Kidney epithelial cell (primary cell): ENCODE data around the gene ERC2. TPM values are rescaled to one million over a fixed set of nuclear protein-coding genes. Genes with fewer than 3 reads are reported as not detected.

ENCODE experiments used
- DNase-seq: peaks from one replicate; pipeline ENCODE4 v3.0.0-alpha.2; 2010; ENCODE audit warnings: low read depth
- H3K27me3 ChIP-seq: 2 replicates; pipeline ENCODE4 v1.6.0; 2011; ENCODE audit warnings: low read length; ENCODE audit not compliant: control insufficient read depth, insufficient read depth
- H3K36me3 ChIP-seq: 2 replicates; pipeline ENCODE4 v1.5.1; 2011; ENCODE audit warnings: low read length; ENCODE audit not compliant: control insufficient read depth, insufficient read depth
- H3K4me3 ChIP-seq: 2 replicates; pipeline ENCODE4 v1.5.1; 2011; ENCODE audit warnings: low read depth, mild to moderate bottlenecking, control low read depth, low read length
- total RNA-seq: library from RNA; depleted of rRNA; stranded (reverse); fragments of >200 nt; gene quantifications from 2 replicates; pipeline ENCODE4 v1.2.3, GENCODE V29; 2015
- TF ChIP-seq, protein P1 (sequence below): IDR thresholded peaks from 2 replicates; pipeline ENCODE4 v1.5.1; 2011; ENCODE audit warnings: mild to moderate bottlenecking, moderate library complexity, low read length, control low read depth, inconsistent platforms; ENCODE audit not compliant: insufficient read depth, poor library complexity, severe bottlenecking

Gene ERC2
- total RNA-seq, 1 donor from 2014 or later, result 17.0 TPM

DNA sequence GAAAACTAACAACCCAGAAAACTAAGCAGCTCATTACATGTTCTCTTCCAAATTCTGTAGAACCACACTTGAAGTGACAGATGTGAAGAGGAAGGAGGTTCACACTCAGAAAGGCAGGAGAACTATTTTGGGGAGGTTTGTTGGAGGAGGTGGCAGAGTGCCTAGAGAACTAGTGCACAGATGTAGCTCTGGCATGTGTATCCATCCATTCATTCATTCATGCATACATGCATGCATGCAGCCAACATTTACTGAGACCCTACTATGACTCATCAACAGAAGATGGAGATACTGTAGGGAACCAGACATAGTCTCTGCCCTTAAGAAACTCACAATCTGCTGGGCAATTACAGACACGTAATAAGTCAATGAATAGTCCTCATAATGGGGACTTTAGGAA, 116.7 kb downstream of the ERC2 start:
- no peak overlapping the region for H3K4me3 ChIP-seq
- H3K36me3 ChIP-seq, result no peaks in the 10 kb centered on the region
- DNase-seq, result no peak
- H3K27me3 ChIP-seq, result no peaks in the 10 kb centered on the region
- TF ChIP-seq, protein P1, sequence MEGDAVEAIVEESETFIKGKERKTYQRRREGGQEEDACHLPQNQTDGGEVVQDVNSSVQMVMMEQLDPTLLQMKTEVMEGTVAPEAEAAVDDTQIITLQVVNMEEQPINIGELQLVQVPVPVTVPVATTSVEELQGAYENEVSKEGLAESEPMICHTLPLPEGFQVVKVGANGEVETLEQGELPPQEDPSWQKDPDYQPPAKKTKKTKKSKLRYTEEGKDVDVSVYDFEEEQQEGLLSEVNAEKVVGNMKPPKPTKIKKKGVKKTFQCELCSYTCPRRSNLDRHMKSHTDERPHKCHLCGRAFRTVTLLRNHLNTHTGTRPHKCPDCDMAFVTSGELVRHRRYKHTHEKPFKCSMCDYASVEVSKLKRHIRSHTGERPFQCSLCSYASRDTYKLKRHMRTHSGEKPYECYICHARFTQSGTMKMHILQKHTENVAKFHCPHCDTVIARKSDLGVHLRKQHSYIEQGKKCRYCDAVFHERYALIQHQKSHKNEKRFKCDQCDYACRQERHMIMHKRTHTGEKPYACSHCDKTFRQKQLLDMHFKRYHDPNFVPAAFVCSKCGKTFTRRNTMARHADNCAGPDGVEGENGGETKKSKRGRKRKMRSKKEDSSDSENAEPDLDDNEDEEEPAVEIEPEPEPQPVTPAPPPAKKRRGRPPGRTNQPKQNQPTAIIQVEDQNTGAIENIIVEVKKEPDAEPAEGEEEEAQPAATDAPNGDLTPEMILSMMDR, result no peak

DNA sequence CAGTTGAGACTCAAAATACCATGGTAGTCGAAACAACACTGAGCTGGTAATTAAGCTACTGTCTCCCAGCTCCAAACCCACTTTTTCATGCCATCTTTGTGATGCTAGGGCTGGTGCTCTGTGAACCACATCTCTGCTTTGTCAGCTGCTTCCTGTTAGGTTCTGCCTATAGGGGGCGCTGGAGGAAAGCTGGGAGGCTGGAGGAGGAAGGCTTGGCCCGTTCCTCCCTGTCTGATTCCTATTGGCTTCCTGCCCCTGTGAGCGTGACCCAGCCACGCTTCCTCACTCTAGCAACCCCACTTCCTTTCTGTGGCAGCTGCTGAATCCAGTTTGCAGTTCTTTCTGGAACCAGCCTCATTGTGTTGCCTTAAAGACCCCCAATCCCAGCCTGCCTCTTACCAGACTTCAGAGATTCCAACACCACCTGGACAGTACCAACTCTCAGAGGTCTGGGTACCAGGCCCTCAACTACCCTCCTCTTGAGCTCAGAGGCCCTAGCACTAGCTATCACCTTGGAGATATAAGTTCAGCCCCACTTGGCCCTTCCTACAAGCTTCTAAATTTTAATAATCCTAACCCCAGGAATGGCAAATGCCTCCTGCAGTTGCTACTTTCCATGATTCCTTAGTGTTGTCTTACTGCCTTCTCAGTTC, 120.9 kb downstream of the ERC2 start:
- Histone ChIP-seq H3K36me3 (no peaks in the 10 kb centered on the region), H3K4me3 (no peak overlapping the region), H3K27me3 (no peaks in the 10 kb centered on the region)
- no peak for DNase-seq
- TF ChIP-seq, protein P1, result peak; percentile 39

DNA sequence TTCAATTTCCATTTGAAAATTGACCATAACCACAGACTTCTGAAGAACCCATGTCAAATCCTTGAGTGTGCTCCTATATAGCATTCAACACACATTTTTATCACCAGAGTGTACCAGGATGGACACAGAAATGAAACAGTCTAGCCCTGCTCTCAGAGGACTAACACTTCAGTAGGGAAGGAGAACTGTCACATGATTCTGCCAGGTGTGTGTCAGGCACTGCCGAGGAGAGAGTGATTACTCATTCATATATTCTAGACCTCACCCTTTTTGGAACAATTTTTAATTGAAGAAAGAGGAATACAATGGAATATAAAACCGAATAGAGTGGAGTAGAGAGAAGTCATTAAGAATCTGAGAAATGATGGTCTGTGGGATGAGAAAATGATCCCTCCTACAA, 125.8 kb downstream of the ERC2 start:
- Histone ChIP-seq H3K27me3 (no peaks in the 10 kb centered on the region), H3K36me3 (no peaks in the 10 kb centered on the region), H3K4me3 (no peak overlapping the region)
- no peak for DNase-seq
- TF ChIP-seq, protein P1, result no peak

DNA sequence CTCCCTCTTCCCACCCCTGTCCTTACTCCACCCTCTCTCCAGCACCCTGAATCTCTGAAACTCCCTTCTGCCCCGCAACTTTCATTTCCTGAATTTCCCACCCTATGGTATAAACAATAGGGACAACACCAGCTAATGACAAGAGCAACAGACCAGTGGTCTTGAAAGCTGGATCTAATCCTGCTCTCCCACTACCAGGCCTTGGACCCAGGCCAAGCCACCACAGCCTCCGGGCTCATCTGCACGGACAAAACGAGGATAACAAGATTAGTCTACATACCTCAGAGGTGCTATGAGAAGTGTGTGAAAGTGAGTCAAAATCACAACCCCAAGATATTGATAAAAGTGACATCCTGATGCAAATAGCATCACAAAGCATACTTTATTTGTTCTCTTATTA, 128.6 kb downstream of the ERC2 start:
- no peak for DNase-seq
- TF ChIP-seq, protein P1, result no peak
- H3K4me3 ChIP-seq, result no peak overlapping the region
- no peaks in the 10 kb centered on the region for H3K27me3 ChIP-seq
- no peaks in the 10 kb centered on the region for H3K36me3 ChIP-seq

DNA sequence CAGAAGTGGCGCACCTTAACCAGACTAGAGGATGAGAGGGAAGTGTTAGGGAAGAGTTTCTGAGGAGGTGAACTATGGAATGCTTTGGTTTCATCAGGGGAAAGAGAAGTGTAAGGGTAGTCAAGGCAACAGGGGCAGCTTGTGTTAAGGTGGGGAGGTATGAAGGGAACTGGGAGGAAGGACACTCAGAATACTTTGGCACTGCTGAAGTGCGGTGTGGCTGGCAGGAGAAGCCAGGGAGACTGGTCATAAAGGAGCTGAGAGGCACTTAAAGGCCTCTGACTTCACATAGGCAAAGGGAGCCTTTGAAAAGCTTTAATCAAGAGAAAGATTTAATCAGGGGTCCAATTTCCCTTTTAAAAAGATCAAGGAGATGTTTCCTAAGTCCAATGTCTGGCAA, 129.0 kb downstream of the ERC2 start:
- H3K4me3 ChIP-seq, result no peak overlapping the region
- no peak for DNase-seq
- H3K27me3 ChIP-seq, result no peaks in the 10 kb centered on the region
- TF ChIP-seq, protein P1, result no peak
- no peaks in the 10 kb centered on the region for H3K36me3 ChIP-seq

DNA sequence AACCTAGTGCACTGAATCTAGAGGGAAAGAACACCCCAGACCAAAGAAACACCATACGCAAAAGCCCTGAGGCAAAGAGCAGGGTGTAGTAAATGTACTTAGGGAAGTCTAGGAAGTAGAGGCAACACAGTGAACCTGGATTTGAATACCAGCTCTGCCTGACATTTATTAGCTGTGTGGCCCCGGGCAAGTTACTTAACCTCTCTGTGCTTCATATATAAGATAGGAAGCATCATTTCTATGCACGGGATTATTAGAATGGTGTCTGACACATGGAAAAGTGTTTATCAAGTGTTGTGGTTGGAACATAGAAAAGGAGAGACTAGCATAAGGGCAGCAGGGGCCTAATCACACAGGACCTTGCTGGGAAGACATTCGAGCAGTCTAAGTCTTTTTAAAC, 132.2 kb downstream of the ERC2 start:
- Histone ChIP-seq H3K36me3 (no peaks in the 10 kb centered on the region), H3K27me3 (no peaks in the 10 kb centered on the region), H3K4me3 (no peak overlapping the region)
- no peak for DNase-seq
- TF ChIP-seq, protein P1, result no peak
